ENCODE data around the gene QRSL1. TPM values are rescaled to one million over a fixed set of nuclear protein-coding genes. Genes with fewer than 3 reads are reported as not detected.
"Not testable (repeated sequence)": the region's sequence is repeated elsewhere in the genome, so short reads cannot be mapped to it uniquely, and the experiment has no call there.

QRSL1 gene
- total RNA-seq, 2 donors from 2014 or later: 20.0 to 20.5 TPM

DNA sequence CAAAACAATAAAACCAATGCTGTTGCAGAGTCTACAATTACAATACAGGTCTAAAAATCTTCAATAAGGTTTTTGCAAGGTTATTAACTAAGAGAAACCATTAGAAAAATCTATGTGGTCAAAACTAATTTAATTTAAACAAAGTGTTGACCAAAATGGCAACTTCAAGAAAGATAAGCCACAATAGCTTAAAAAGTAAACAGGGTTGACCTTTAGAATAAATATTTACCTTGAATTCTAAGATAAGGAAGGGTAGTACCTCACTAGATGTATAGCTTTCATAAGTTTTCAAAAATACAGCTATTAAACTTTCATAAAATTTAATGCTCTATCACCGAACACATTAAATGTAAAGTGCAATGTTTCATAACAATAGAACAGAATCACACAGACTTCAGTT is 11.5 kb upstream of the QRSL1 start:
- Mint-ChIP-seq H3K36me3 (peaks cover 0 to 21% of the 10 kb centered on the region in 2 donors), H3K9me3 (no peaks in the 10 kb centered on the region), H3K27ac (no peak overlapping the region)
- DNase-seq (ENCODE audit: low spot score in 2 of 2) (no peak), ATAC-seq (no peak)

DNA sequence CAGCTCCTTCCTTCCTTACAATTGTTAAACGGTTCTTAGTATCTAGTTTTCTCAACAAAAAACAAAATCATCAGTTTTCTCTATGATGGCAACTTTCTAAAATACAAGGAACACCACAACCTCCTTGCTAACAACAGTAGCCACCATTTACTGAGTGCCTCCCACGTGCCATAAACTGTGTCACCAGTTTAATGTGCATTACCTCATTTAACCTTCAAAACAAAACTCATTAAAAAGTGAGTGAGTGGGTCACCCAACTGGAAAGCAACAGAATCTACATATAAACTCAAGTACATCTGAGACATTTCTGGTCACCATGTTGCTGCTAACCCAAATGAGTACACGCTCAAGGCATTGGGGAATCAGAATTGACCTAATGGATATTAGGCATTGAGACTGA is 11.1 kb upstream of the QRSL1 start:
- Mint-ChIP-seq H3K9me3 (no peaks in the 10 kb centered on the region), H3K27ac (no peak overlapping the region), H3K36me3 (peaks cover 0 to 20% of the 10 kb centered on the region in 2 donors)
- no peak for ATAC-seq
- no peak for DNase-seq (ENCODE audit: low spot score in 2 of 2)

DNA sequence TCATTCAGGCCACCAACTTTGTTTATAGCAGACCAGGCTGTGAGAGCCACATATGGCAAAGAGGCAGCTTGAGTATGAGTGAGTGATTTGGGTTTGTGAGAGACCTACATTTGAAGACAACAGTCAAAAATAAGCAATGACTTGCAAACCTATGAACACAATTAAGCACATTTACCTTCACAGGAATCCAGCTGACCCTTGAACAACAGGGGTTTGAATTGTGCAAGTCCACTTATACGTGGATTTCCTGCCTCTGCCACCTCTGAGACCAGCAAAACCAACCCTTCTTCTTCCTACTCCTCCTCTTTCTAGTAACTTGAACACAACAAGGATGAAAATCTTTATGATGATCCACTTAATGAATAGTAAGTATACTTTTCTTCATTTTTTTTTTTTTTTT is 10.2 kb upstream of the QRSL1 start:
- peaks cover 0 to 13% of the 10 kb centered on the region in 2 donors for H3K36me3 Mint-ChIP-seq
- ATAC-seq (no peak), DNase-seq (ENCODE audit: low spot score in 2 of 2) (no peak)
- no peaks in the 10 kb centered on the region for H3K9me3 Mint-ChIP-seq
- no peak overlapping the region for H3K27ac Mint-ChIP-seq

DNA sequence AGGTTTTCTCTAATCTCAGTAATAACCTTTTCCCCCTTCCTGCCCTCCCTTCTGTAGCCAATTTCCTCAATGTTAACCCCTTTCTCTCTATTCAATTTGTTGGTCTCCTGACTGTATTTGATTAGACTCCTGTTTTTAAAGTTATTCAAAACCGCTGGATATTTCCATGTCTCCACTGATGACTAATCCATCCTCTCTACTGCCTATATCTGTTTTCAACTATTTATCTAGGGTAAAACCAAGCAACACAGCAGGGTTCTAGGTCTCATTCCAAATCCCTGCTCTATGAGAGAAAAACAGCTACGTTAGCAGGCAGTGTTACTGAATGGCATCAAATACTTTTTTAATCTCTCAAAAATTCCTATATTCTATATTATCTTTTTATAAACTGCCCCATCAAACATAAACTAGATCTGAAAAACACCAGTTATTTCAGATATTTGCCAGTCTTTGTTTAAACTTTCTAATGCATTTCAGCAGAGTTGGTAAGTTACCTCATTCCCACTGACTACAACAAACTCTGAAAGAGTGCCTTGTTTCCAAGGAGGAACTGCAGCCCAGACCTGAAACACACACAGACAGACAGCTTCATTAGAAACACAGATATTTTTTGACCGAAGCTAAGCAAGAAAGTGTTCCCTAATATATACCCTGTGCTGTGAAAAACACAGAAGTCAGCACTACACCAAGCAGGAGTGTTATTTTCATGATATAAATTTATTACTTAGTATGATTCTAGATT is 8.3 kb upstream of the QRSL1 start:
- DNase-seq (ENCODE audit: low spot score in 2 of 2) (no peak), ATAC-seq (no peak)
- H3K36me3 Mint-ChIP-seq: peaks cover 0 to 13% of the 10 kb centered on the region in 2 donors
- H3K9me3 Mint-ChIP-seq: no peaks in the 10 kb centered on the region
- H3K27ac Mint-ChIP-seq: peak overlapping the region in 1 of 2 donors; percentile 18

DNA sequence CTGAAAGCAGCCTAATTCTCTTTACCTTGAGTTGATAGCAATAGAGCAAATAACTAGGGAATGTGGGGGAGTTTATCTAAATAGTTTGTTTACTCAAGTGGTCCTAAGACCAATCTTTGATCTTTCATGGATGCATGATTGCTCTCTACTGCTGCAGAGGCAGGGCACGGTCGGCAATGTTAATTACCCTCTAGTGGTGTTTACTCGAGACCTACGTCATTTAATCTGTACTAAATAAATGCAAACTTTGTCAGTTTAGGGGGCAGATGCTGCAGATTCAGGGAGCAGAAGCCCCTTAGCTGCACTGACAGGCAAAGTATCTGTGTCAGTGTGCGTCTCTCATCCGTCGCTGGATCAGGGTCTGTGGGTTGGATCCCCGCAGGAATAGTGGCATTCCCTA is 7.0 kb upstream of the QRSL1 start:
- Mint-ChIP-seq H3K36me3 (peaks cover 0 to 13% of the 10 kb centered on the region in 2 donors), H3K9me3 (no peaks in the 10 kb centered on the region), H3K27ac (no peak overlapping the region)
- DNase-seq (ENCODE audit: low spot score in 2 of 2): no peak
- no peak for ATAC-seq

DNA sequence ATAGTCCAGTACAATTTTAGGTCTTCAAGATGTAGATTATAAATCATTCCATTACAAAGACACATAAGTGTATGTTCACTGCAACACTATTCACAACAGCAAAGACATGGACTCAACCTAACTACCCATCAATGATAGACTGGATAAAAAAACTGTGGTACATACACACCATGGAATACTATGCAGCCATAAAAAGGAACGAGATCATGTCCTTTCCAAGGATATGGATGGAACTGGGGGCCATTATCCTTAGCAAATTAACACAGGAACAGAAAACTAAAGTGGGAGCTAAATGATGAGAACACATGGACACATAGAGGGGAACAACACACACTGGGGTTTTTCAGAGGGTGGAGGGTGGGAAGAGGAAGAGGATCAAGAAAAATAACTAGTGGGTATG is 6.3 kb upstream of the QRSL1 start:
- H3K9me3 Mint-ChIP-seq: no peaks in the 10 kb centered on the region

DNA sequence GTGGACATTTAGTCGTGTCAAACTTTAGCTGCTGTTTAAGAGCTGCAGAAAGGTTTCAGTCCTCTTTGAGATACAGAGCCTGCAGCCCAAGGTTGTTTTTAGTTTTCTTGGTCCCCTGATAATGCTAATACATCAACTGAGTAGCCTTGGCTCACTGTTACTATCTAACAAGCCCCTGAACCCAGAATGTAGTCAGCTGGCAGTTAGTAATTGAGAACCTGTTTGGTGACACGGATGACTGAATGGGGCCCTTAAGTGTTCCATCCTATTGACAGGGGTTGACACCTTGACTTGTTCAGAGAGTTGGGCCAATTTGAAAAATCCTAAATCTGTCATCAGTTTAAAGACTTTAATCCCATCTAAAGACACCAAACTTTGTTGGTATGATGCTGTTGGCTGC is 2.9 kb upstream of the QRSL1 start:
- ATAC-seq (no peak), DNase-seq (ENCODE audit: low spot score in 2 of 2) (no peak)
- no peak overlapping the region for H3K27ac Mint-ChIP-seq
- no peaks in the 10 kb centered on the region for H3K9me3 Mint-ChIP-seq
- peaks cover 17 to 18% of the 10 kb centered on the region in 2 donors for H3K36me3 Mint-ChIP-seq

More for the DNA sequence above, 6.3 kb upstream of the QRSL1 start:
- DNase-seq (ENCODE audit: low spot score in 2 of 2): no peak
- no peak for ATAC-seq
- H3K36me3 Mint-ChIP-seq: peaks cover 0 to 13% of the 10 kb centered on the region in 2 donors
- H3K27ac Mint-ChIP-seq: no peak overlapping the region

DNA sequence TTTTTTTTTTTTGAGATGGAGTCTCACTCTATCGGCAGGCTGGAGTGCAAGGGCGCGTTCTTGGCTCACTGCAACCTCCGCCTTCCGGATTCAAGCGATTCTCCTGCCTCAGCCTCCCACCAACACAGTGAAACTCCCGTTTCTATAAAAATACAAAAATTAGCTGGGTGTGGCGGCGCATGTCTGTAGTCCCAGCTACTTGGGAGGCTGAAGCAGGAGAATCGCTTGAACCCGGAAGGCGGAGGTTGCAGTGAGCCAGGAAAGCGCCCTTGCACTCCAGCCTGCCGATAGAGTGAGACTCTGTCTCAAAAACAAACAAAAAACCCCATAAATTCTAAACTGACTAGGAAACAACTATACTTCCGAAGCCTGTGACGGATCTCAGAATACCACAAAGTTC is 1.6 kb upstream of the QRSL1 start:
- not testable (repeated sequence) for DNase-seq (ENCODE audit: low spot score in 2 of 2); H3K9me3 Mint-ChIP-seq; ATAC-seq
- peak overlapping the region in 1 of 2 donors; percentile 93 for H3K27ac Mint-ChIP-seq
- peaks cover 10 to 17% of the 10 kb centered on the region in 2 donors for H3K36me3 Mint-ChIP-seq

DNA sequence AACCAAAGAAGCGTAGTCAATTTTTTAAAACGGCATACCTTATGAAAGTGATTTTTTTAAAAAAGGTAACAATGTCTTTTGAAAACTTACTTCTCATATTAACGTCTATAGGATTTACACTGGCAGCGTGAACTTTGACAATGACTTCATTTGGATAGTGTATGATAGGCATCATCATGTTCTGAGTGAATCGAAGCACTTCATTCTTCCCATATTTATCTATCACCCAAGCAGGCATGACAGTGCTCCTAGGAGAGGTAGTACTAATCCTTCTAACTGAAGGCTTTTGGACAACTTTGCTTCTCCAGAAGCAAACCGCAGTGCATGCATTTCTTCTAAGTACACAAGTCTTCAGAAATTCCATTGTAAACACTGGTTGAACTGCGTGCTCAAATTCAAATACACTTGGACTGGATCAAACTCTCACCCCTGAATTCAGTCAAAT is 698 bp upstream of the QRSL1 start:
- peaks cover 6 to 17% of the 10 kb centered on the region in 2 donors for H3K36me3 Mint-ChIP-seq
- ATAC-seq (peak; percentile 12 to 28), DNase-seq (ENCODE audit: low spot score in 2 of 2) (no peak)
- peak overlapping the region; percentile 93 to 98 for H3K27ac Mint-ChIP-seq
- H3K9me3 Mint-ChIP-seq: no peaks in the 10 kb centered on the region

DNA sequence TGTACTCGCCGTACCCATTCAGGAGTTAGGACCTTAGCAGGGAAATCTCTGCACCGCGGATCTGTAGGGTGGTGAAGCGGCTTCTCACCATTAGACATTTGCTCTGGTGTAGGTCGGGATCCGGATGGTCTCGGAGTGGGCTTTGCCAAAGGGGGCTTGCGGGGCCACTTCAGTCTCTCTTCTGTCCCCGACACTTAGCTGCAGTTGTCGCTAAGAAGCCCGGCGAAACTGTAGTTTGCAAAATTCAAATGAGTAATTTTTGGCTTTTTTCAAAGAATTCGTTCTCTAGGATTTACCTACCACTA is 433 bp downstream of the QRSL1 start:
- DNase-seq (ENCODE audit: low spot score in 2 of 2) (no peak), ATAC-seq (no peak)
- Mint-ChIP-seq H3K27ac (peak overlapping the region; percentile 93 to 98), H3K9me3 (no peaks in the 10 kb centered on the region), H3K36me3 (peaks cover 6 to 17% of the 10 kb centered on the region in 2 donors)

DNA sequence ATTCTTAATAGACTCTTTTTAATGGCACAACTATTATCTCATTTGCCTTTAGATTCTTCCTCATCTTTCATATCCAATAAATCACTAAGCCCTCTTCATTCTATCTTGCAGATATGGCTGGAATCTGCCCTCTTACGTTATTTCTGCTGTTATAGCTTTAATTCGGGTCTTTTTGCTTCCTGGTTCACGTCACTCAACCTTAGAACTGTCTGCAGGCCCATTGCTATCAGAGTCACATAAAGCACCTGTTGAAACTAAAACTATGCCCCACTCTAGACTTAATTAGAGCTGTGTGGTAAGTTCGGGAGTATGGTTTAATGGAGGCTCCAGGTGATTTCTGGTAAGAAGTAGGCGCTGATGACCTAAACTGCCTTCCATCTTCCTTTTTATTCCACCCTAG is 988 bp downstream of the QRSL1 start:
- no peaks in the 10 kb centered on the region for H3K9me3 Mint-ChIP-seq
- peak overlapping the region; percentile 83 to 93 for H3K27ac Mint-ChIP-seq
- no peak for ATAC-seq
- H3K36me3 Mint-ChIP-seq: peaks cover 6 to 17% of the 10 kb centered on the region in 2 donors
- no peak for DNase-seq (ENCODE audit: low spot score in 2 of 2)

DNA sequence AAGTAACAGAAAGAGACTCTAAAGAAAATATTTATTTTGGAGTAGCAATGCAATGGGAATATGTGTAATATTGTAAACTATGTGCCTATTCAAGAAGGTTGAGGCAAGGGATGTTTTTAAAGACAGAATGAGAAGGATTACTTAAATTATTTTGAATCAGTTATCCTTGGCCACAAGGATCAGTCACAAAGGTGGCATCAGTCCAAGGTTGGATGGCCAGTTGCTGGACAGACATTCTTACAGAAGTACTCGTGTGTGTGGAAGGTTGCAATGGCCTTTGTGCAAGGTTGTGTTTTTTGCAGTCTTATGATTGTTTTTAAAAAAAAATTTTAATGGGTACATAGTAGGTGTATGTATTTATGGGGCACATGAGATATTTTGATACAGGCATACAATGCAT is 2.0 kb downstream of the QRSL1 start:
- Mint-ChIP-seq H3K9me3 (no peaks in the 10 kb centered on the region), H3K36me3 (peaks cover 6 to 17% of the 10 kb centered on the region in 2 donors), H3K27ac (no peak overlapping the region)
- DNase-seq (ENCODE audit: low spot score in 2 of 2) (no peak), ATAC-seq (no peak)

DNA sequence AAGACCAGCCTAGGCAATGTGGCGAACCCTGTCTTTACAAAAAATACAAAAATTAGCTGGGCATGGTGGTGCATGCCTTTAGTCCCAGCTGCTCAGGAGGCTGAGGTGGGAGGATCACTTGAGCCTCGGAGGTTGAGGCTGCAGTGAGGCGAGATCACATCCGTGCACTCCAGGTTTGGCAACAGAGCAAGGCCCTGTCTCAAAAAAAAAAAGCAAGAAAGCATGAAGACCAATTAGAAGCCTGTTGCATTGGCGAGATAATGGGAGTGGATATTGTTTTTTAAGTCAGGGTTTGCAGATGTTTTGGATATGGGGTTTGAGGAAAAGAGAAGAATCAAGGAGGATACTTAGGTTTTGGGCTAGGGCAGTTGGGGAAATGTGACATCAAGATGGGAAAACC is 5.2 kb downstream of the QRSL1 start:
- Mint-ChIP-seq H3K36me3 (peaks cover 6 to 9% of the 10 kb centered on the region in 2 donors), H3K9me3 (no peaks in the 10 kb centered on the region), H3K27ac (no peak overlapping the region)
- no peak for DNase-seq (ENCODE audit: low spot score in 2 of 2)
- ATAC-seq: no peak

DNA sequence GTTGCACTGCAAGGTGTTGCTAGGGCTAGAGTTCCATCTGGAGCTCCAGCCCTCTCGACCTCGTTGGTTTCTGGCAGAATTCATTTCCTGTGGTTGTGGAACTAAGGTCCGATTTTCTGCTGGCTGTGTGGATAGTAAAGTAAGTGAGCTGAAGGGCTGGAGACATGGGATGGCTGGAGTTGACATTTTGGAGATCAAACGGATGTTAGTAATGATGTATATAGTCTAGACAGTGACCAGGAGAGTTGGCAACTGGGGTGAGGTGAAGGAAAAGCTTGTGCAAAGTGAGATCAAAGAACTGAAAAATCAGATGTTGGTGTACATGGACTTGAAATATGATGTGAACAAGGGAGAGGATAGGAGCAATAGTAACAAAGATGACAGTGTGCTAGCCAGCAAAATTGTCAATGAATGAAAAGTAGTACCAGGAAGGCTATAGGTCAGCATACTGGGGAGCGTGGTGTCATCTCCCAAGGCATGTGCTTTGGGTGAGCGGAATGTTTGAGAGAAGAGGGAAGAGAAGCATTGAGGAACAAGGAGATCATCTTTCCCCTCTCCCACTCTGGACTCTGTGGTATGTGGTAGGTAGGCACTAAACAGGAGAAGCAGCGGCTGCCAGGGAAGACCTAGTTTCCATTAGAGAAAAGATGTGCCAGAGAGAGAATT is 7.8 kb downstream of the QRSL1 start:
- ATAC-seq (no peak), DNase-seq (ENCODE audit: low spot score in 2 of 2) (no peak)
- Mint-ChIP-seq H3K9me3 (no peaks in the 10 kb centered on the region), H3K27ac (no peak overlapping the region), H3K36me3 (no peaks in the 10 kb centered on the region)

DNA sequence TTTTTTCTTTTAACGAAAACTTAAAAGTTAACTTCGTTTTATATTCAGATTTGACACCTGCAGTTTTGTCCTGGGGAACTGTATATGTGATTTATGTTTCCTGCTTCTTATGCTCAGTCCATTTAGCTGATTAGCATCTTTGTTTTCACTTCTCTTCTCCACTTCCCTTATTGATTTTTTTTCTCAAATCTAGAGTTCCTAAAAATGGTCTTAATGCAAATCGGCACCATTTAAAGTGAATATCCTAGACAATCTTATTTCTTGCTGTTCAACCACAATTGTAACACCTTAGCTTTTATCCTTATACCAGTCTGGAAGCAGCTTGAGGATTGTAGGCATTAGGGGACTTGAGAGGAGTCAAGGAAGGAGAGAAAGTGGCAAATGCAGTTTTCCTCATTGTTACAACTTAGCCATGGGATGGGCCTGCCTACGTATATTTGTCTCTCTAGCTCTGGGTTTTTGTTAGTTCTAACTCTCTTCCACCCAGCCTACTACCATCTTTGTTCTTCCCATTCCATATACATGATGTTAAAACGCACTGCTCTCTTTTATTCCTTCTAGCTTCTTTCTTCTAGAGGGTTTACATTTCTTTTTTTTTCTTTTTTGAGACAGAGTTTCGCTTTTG is 8.5 kb downstream of the QRSL1 start:
- DNase-seq (ENCODE audit: low spot score in 2 of 2) (no peak), ATAC-seq (no peak)
- no peaks in the 10 kb centered on the region for H3K9me3 Mint-ChIP-seq
- H3K27ac Mint-ChIP-seq: no peak overlapping the region
- H3K36me3 Mint-ChIP-seq: no peaks in the 10 kb centered on the region

DNA sequence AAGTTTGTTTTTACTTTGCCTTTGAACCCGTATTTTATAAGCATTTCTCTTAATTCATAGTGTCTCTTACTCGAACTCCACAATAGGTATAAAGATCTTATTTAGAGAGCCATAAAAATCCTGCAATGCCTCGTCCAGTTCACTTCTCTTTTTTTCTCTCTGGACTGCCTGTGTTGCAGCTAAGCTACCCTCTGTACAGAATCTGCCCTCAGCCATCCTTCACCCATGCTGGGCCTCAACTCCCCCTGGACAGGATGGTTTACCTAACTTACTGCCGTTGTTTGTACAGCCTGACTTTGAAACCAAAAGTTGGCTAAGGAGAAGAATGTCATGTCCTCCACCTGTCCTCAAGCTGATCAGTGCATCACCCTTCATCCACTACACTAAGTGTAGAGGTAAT is 10.4 kb downstream of the QRSL1 start:
- Mint-ChIP-seq H3K36me3 (peaks cover 0 to 6% of the 10 kb centered on the region in 2 donors), H3K27ac (no peak overlapping the region)
- no peak for ATAC-seq

DNA sequence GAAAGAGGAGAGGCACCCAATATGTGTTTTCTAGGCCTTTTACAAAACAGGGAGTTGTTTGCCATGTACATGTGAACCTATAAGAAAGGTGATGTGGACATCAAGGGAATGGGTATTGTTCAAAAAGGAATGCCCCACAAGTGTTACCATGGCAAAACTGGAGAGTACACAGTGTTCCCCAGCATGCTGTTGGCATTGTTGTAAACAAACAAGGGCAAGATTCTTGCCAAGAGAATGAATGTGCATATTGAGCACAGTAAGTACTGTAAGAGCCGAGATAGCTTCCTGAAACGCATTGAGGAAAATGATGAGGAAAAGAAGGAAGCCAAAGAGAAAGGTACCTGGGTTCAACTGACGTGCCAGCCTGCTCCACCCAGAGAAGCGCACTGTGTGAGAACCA is 13.1 kb downstream of the QRSL1 start:
- no peak for ATAC-seq

More for the DNA sequence above, 10.4 kb downstream of the QRSL1 start:
- no peaks in the 10 kb centered on the region for H3K9me3 Mint-ChIP-seq
- no peak for DNase-seq (ENCODE audit: low spot score in 2 of 2)

More for the DNA sequence above, 13.1 kb downstream of the QRSL1 start:
- peaks cover 0 to 13% of the 10 kb centered on the region in 2 donors for H3K36me3 Mint-ChIP-seq
- DNase-seq (ENCODE audit: low spot score in 2 of 2): no peak
- no peak overlapping the region for H3K27ac Mint-ChIP-seq
- H3K9me3 Mint-ChIP-seq: no peaks in the 10 kb centered on the region

Data from activated naive CD4-positive, alpha-beta T cell treated with anti-CD3 and anti-CD28 coated beads, Interleukin-2, amount 50 U/mL, for 72 hours (primary cell).